GM19467 (cell line): Measurements from ENCODE around the gene ZNF791.
"Not testable (repeated sequence)": the region's sequence is repeated elsewhere in the genome, so short reads cannot be mapped to it uniquely, and the experiment has no call there.

Experiments
- ATAC-seq: cut with Tn5 transposase; IDR thresholded peaks from one replicate; pipeline ENCODE4 v1.9.1; 2021; ENCODE audit warnings: mild to moderate bottlenecking, moderate library complexity; ENCODE audit not compliant: unreplicated experiment

The ZNF791 gene

DNA sequence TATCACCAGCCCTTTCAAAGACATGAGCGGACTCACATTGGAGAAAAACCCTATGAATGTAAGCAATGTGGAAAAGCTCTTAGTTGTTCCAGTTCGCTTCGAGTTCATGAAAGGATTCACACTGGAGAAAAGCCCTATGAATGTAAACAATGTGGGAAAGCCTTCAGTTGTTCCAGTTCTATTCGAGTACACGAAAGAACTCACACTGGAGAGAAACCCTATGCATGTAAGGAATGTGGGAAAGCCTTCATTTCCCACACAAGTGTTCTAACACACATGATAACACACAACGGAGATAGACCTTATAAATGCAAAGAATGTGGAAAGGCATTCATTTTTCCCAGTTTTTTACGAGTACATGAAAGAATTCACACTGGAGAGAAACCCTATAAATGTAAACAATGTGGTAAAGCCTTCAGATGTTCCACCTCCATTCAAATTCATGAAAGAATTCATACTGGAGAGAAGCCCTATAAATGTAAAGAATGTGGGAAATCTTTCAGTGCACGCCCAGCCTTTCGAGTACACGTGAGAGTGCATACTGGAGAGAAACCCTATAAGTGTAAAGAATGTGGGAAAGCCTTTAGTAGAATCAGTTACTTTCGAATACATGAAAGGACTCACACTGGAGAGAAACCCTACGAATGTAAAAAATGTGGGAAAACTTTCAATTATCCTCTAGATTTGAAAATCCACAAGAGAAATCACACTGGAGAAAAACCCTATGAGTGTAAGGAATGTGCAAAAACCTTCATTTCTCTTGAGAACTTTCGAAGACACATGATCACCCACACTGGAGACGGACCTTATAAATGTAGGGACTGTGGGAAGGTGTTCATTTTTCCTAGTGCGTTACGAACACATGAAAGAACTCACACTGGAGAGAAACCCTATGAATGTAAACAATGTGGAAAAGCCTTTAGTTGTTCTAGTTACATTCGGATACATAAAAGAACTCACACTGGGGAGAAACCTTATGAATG is 17.6 kb downstream of the ZNF791 start:
- no peak for ATAC-seq

DNA sequence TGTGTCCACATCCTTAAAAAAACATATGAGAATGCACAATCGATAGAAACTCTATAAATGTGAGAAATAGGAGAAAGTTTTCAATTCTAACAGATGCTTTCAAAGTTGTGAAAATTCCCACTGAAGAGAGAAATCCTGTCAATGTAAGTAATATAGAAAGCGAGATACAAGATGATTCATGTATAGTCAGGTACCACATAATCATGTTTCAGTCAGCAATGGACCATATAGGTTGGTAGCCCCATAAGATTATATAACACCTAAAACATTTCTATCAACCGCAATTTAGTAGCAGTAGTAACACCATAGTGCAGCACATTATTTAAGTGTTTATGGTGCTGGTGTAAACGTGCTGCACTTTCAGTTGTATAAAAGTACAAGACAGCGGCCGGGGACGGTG is 18.5 kb downstream of the ZNF791 start:
- ATAC-seq, result no peak

DNA sequence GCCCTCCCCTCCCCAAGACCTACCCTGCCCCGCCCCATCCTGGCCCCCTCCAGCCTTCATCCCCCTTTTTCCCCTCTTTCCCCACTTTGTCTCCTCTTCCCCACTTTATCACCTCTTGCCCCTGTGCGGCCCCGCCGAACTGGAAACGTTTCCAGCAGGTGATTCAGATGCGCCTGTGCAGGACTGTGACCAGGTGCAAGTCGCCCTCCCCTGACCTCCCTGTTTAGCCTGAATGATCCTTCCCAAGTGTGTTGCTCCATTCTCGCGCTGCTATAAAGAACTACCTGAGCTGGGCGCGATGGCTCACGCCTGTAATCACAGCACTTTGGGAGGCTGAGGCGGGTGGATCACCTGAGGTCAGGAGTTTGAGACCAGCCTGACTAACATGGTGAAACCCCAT is 25.9 kb downstream of the ZNF791 start:
- no peak for ATAC-seq

DNA sequence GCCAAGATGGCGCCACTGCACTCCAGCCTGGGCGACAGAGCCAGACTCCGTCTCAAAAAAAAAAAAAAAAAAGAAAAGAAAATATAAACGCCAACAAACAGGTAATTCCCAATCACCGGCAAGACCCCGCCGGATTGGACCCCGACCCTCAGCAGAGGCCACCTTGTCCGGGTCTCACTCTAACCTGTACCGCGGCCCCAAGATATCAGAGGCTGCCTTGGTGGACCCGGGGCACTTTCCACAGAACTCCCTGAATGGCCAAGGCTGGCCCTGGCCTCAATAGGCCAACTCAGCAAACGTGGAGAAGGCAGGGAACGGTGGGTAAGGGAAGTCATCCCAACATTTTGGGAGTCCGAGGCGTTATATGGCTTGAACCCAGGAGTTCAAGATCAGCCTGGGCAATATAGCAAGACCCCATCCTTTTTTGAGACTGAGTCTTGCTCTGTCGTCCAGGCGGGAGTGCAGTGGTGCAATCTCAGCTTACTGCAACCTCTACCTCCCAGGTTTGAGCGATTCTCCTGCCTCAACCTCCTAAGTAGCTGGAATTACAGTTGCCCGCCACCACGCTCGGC is 28.0 kb downstream of the ZNF791 start:
- no peak for ATAC-seq

DNA sequence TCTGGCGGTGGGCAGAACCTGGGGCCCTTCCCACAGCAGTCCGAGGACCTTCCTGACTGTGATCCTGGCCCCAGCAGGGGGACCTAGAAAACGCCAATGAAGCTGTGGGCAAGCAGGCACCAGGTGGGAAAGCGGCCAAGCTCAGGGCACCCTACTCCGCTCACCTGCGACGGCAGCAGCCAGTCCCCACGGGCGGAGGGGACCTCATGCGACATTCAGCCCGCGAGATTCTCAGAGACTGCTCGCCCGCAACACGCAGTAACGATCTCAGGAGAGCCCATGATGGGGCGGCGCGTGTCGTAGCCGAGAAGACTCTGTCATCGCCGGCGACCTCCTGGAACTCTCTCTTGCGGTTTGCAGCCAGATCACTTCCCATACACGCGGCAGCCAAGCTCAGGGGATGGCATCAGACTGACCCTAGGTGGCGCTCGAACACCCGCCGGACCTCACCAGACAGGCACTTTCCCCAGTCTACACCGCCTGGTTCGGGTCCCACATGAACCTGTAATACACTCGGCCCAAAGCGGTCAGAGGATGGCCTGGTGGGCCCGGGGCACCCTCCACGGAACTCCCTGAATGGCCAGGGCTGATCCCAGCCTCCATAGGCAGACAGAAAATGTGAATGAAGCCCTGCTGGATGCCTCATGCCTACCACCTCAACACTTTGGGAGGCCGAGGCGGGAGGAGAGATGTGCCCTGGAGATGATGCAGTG is 29.3 kb downstream of the ZNF791 start:
- no peak for ATAC-seq

DNA sequence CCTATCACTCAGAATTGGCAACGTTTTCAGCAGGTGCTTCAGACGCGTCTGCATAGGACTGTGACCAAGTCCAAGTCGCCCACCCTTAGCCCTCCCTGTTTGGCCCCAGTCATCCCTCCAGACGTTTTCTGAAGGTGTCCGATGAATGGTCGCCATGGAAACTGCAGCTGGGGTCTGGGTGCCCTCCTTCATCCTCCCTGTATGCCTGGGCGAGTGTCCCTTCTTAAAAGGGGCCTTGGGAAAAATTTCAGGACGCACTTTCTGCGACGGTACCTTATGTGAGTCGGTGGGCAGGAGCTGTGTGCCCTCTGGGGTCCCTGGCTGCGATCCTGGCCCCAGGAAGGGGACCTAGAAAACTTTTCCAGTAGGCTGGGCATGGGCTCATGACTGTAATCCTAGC is 30.7 kb downstream of the ZNF791 start:
- ATAC-seq, result no peak

DNA sequence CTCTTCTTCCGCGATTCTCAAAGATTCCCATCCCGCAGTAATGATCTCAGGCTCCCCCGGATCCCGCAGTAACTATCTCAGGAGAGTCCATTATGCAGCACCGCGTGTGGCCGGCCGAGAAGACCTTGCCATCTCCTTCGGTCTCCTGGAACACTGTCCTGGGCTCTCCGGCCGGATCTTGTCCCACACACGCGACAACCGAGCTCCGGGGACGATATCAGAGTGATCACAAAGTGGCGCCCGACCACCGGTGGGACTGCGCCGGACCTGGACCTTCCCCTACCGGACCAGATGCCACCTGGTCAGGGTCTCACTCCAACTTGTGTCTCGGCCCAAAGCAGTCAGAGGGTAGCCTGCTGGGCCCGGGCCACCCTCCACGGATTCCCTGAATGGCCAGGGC is 31.8 kb downstream of the ZNF791 start:
- ATAC-seq, result no peak

DNA sequence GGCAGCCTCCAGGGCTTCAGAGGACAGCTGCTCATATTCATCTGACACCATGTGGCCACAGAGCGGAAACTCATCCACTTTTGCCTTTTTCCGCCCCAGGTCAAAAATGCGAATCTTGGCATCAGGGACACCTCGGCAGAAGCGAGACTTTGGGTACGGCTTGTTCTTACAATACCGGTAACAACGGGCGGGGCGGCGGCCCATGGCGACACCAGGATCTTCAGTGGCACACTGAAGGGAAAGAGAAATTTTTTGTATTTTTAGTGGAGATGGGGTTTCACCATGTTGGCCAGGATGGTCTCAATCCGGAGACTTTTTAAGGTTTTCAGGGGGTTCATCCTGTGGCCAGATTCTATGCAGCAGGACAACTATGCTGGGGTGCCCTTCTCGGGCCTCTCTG is 33.0 kb downstream of the ZNF791 start:
- not testable (repeated sequence) for ATAC-seq

DNA sequence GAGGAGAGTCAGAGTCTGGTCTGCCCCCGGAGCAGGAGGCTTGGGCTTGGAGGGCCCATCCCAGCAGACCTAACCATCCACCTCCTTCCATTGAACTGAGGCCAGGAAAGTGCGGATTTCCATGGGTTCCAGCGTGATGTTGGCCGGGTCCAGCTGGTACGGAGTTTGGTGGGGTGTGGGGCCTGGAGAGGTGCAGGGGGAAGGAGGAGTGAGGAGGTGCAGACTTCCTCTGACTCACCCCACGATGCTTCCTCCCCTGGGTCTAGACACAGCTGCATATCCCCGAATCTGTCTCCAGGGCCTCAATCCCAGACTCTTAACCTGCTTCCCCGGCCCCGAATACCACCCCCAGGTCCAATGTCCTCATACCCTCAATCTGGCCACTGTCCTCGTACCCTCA is 35.8 kb downstream of the ZNF791 start:
- no peak for ATAC-seq

DNA sequence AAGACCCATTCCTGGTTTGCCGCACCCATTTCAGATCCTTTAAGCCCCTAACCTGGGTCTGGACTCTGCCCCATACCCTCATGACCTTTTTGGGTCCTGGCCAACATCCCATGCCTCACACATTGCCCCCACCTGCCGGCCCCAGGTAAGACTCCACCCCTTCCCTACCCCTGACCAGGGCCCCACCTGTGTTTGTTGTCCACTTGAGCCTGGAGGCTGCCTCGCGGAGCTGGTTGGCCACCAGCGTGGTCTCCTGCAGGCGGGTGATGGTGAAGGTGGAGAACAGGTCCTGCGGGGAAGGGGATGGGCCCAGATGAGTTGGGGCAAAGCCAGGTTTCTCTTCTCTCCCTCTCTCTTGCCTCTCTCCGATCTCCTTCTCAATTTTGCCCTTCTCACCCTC is 36.3 kb downstream of the ZNF791 start:
- no peak for ATAC-seq

DNA sequence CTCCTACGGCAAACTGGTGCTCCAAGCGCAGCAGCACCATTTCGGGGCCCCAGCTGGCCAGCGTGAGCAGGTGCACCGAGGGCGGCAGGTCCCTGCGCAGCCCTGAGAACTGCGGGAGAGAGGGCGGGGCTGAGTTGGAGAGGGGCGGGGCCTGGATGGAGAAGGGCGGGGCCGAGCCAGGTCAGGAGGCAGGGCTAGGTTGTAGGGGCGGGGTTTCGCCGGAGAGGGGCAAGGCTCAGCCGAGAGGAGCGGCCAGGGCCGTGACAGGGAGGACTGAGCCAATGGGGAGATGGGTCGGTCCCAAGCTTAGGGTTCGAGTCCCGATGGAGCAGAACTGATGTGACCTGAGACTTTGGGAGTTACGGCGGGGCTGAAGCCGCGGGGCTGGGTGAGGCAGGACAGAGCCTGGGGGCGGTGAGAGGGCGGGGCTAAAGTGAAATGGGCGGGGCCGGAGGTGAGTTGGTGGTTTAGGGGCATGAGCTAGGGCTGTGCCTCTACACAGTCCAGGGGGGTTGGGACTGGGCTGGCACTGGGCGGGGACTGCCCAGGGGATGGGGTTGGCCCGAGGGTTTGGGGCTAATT is 36.9 kb downstream of the ZNF791 start:
- no peak for ATAC-seq

DNA sequence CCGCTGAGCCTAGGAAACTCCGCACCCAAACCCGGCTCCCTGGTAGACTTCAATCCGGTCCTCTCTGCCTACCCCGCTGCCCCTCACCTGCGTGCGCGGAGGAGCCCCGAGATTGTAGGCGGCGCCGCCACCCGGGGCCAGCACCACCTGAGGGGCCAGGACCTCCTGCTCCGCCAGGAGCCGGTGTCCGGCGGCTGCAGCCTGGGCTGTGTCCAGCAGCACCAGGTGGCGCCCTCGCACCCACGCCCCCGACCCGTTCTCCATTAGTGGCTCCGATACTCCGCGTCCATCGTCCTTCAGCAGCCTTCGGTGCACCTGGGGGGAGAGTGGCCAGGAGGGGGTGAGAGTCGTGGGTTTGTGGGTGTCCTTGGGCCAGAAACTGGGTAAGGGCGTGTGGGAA is 37.4 kb downstream of the ZNF791 start:
- no peak for ATAC-seq

DNA sequence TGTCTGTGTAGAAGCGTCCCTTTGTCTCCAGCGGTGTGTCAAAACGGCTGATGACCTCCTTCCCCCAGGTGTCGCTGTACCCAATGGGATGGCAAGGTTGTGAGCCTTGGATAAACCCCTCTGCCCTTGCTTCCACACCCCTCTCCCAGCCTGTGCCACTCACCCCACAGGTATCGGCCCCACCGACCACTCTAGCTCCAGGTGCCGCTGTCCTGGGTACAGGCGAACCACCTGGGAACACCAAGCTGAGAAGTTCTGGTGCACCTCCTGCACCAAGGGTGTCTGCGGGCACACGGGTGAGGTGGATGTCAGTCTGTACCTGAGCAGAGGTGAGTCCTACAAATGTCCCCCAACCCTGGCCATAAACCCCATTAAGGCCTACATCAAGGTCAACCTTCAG is 39.2 kb downstream of the ZNF791 start:
- no peak for ATAC-seq

DNA sequence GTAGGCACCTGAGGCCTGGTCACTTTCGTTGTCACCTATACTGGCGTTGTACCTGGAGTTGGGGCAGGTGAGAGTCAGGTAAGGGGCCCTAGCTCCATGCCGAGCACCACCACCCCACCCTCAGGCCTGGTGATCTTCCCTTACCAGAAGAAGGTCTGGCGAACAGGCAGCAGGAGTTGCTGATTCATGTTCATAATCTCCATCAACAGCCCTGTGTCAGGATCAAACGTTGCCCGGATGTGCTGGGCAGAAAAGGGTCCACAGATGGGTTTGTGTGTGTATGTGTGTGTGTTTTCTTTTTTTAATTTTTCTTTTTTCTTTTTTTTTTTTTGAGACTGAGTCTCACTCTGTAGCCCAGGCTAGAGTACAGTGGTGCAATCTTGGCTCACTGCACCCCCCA is 41.5 kb downstream of the ZNF791 start:
- ATAC-seq, result no peak

DNA sequence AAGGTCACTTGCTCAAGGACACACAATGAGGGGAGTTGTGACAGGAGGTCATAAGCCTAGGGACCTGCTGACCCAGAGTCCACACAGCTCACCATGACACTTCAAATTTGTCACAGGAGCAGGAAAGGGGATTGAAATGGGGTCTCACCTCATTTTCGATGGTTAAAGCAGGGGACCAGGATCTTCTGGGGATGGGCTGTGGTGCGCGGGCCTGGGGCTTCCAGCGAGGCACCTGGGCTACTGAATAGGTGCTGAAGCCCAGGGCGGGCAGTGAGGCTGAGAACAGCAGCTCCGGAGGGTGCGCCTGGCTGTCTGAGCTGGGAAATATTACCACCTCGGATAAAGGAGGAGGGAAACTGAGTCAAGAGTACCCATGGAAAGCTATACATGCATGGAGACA is 44.8 kb downstream of the ZNF791 start:
- no peak for ATAC-seq

DNA sequence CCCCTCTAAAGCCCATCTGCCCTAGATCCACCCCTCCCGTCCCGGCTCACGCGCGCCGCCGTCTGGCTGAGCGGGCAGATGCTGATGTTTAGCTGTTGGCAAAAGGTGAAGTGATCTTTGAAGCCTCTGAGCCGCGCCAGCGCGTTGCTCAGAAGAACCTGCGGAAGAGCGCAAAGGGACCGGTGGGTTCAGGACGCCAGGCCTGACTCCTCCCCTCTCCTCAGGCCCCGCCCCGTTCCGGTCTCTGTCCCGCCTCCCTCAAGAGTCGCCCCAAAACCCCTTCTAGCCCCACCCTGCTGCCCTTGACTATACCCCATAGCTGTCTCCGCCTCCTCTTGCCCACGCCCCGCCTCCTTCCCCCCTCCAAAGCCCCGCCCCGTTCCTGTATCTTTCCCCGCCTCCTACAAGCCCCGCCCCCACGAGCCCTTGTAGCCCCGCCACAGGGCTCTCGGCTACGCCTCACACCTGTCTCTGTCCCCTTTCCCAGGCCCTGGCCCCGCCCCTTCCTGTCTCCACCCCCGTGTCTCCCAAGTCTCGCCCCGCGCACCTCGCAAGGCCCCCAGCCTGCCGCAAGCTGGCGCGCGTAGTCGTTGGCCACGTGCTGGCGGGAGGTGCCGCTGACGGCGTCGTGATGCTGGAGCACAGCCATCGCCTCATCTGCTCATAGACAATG is 46.3 kb downstream of the ZNF791 start:
- no peak for ATAC-seq

DNA sequence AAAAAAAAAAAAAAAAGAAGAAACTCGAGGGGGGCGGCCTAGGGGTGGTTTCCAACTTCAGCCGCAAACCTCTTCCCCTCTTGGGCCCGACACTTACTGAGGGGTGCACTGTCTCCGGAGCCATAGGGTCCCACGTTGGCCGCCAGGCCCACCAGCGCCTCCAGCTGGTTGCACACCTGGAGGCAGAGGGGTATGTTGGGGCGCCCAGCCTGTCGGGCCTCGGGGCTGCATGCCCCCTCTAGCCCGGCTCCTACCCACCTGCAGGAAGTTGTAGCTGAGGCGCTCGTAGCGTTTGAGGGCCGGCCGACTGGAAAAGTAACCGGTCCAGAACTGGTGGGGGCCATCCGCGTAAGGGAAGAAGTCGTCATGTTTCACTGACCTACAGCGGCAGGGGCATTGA is 47.2 kb downstream of the ZNF791 start:
- ATAC-seq, result no peak

DNA sequence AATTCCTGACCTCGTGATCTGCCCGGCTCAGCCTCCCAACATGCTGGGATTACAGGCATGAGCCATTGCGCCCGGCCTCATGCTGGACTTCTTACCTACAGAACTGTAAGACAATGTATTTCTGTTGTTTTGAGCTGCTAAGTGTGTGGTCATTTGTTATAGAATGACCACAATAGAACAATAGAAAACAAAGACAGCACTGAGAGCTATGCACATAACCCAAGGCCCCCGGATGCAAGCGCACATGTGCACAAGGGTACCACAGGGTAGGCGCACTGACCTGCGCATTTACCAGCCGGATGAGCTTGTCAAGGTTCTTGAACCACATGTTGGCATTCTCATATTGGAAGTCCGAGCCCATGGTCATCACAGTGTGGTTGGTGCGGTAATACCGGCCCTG is 50.3 kb downstream of the ZNF791 start:
- ATAC-seq, result no peak

DNA sequence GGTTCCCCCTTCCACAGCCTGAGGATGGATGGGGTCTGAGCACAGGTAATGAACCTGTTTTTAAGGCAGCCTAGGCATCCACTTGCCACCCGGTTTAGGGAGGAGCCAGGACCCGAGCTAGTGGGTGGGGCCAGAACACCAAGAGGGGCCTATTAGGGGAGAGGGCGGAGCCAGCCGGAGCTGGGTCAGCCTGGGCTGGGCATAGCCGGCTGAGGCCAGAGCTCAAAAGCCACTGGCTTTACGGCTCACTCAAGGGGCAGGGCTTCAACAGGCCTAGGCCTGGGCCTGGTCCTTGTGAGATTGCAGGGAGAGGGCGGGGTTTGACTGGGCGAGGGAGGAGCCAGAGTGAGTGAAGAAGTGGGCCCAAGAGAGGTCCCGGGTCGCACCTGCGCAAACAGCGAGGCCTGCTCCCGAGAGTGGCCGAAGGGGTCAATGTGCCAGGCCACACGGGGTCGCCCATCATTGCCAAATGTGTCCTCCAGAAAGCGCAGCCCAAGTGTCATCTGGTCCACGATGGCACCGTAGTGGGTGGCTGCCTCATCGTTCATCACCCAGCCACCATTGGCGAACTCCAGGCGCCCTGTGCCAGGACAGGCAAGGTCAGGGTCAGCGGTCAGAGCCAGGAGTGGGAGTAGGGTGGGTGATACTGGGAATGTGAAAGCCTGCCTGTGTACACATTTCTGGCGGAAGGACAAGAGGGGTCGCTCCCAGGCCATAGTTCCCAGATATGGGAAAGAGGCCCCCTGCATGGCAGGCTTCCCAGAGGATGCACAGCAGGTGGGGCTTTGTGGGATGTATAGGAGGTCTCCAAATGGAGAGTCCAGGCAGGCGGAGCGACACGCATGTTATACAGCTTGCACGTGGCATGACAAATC is 53.9 kb downstream of the ZNF791 start:
- ATAC-seq, result no peak

DNA sequence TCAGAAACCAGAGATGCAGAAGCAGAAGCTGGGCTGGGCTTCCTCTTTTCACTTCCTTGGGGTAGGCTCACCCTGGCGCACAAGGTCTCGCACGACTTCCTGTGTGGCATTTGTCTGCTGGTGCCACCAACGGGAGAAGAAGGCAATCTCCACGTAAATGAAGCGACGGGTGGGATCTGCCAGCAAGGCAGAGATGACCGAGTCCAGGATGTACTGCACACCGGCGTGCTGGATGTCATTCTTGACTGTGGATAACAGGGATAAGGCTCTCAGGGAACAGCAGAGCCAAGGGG is 54.5 kb downstream of the ZNF791 start:
- ATAC-seq, result no peak
